ENCODE results near the gene ABHD2.

Gene ABHD2

GRCh38 chr15:89110060-89110459 is 21.8 kb downstream of the ABHD2 start:
- H3K4me3 ChIP-seq (ENCODE audit: insufficient read length, low read depth), result no peak overlapping the region
- no peaks in the 10 kb centered on the region for H3K27me3 ChIP-seq (ENCODE audit: insufficient read depth, insufficient read length)
- peaks cover 3% of the 10 kb centered on the region for H3K36me3 ChIP-seq (ENCODE audit: insufficient read depth, insufficient read length, low read length)
- no peak overlapping the region for H3K9ac ChIP-seq (ENCODE audit: insufficient read length, low read depth)
- DNase-seq (ENCODE audit: low read depth, low spot score), result no peak
- H3K9me3 ChIP-seq (ENCODE audit: insufficient read depth, low read length), result no peaks in the 10 kb centered on the region
- H3K4me1 ChIP-seq (ENCODE audit: insufficient read depth, insufficient read length), result no peaks in the 10 kb centered on the region
- TF ChIP-seq ZNF274 (IDR thresholded peaks at IDR 0.05; ENCODE audit: low read depth, low read length) (no peak), YY1 (IDR thresholded peaks at IDR 0.05; ENCODE audit: insufficient read depth, insufficient read length) (no peak), SUZ12 (IDR thresholded peaks at IDR 0.05; ENCODE audit: extremely low read depth, insufficient read depth, insufficient read length) (no peak)

GRCh38 chr15:89111352-89111751 is 23.1 kb downstream of the ABHD2 start:
- peaks cover 6% of the 10 kb centered on the region for H3K36me3 ChIP-seq (ENCODE audit: insufficient read depth, insufficient read length, low read length)
- H3K4me1 ChIP-seq (ENCODE audit: insufficient read depth, insufficient read length), result no peaks in the 10 kb centered on the region
- no peaks in the 10 kb centered on the region for H3K27me3 ChIP-seq (ENCODE audit: insufficient read depth, insufficient read length)
- no peak for TF ChIP-seq SUZ12 (IDR thresholded peaks at IDR 0.05; ENCODE audit: extremely low read depth, insufficient read depth, insufficient read length)
- no peak for TF ChIP-seq ZNF274 (IDR thresholded peaks at IDR 0.05; ENCODE audit: low read depth, low read length)
- no peak for TF ChIP-seq YY1 (IDR thresholded peaks at IDR 0.05; ENCODE audit: insufficient read depth, insufficient read length)
- H3K4me3 ChIP-seq (ENCODE audit: insufficient read length, low read depth), result no peak overlapping the region
- H3K9ac ChIP-seq (ENCODE audit: insufficient read length, low read depth), result no peak overlapping the region
- H3K9me3 ChIP-seq (ENCODE audit: insufficient read depth, low read length), result no peaks in the 10 kb centered on the region
- no peak for DNase-seq (ENCODE audit: low read depth, low spot score)

- DNase-seq (ENCODE audit: low read depth, low spot score), result no peak
- Histone ChIP-seq H3K36me3 (ENCODE audit: insufficient read depth, insufficient read length, low read length) (peaks cover 9% of the 10 kb centered on the region), H3K27me3 (ENCODE audit: insufficient read depth, insufficient read length) (no peaks in the 10 kb centered on the region), H3K4me3 (ENCODE audit: insufficient read length, low read depth) (no peak overlapping the region), H3K4me1 (ENCODE audit: insufficient read depth, insufficient read length) (no peaks in the 10 kb centered on the region), H3K9me3 (ENCODE audit: insufficient read depth, low read length) (no peaks in the 10 kb centered on the region), H3K9ac (ENCODE audit: insufficient read length, low read depth) (no peak overlapping the region)
- TF ChIP-seq SUZ12 (IDR thresholded peaks at IDR 0.05; ENCODE audit: extremely low read depth, insufficient read depth, insufficient read length) (no peak), ZNF274 (IDR thresholded peaks at IDR 0.05; ENCODE audit: low read depth, low read length) (no peak), YY1 (IDR thresholded peaks at IDR 0.05; ENCODE audit: insufficient read depth, insufficient read length) (no peak)
These were observed 23.7 kb downstream of the ABHD2 start for GRCh38 chr15:89111961-89112340.

- Histone ChIP-seq H3K4me1 (ENCODE audit: insufficient read depth, insufficient read length) (no peaks in the 10 kb centered on the region), H3K27me3 (ENCODE audit: insufficient read depth, insufficient read length) (no peaks in the 10 kb centered on the region), H3K9me3 (ENCODE audit: insufficient read depth, low read length) (no peaks in the 10 kb centered on the region), H3K9ac (ENCODE audit: insufficient read length, low read depth) (no peak overlapping the region), H3K4me3 (ENCODE audit: insufficient read length, low read depth) (no peak overlapping the region), H3K36me3 (ENCODE audit: insufficient read depth, insufficient read length, low read length) (peaks cover 9% of the 10 kb centered on the region)
- no peak for DNase-seq (ENCODE audit: low read depth, low spot score)
- TF ChIP-seq ZNF274 (IDR thresholded peaks at IDR 0.05; ENCODE audit: low read depth, low read length) (no peak), SUZ12 (IDR thresholded peaks at IDR 0.05; ENCODE audit: extremely low read depth, insufficient read depth, insufficient read length) (no peak), YY1 (IDR thresholded peaks at IDR 0.05; ENCODE audit: insufficient read depth, insufficient read length) (no peak)
These were observed 24.2 kb downstream of the ABHD2 start for GRCh38 chr15:89112341-89112971.

- TF ChIP-seq SUZ12 (IDR thresholded peaks at IDR 0.05; ENCODE audit: extremely low read depth, insufficient read depth, insufficient read length), result no peak
- no peak for TF ChIP-seq ZNF274 (IDR thresholded peaks at IDR 0.05; ENCODE audit: low read depth, low read length)
- no peak for TF ChIP-seq YY1 (IDR thresholded peaks at IDR 0.05; ENCODE audit: insufficient read depth, insufficient read length)
- H3K4me3 ChIP-seq (ENCODE audit: insufficient read length, low read depth), result no peak overlapping the region
- H3K27me3 ChIP-seq (ENCODE audit: insufficient read depth, insufficient read length), result no peaks in the 10 kb centered on the region
- H3K4me1 ChIP-seq (ENCODE audit: insufficient read depth, insufficient read length), result no peaks in the 10 kb centered on the region
- H3K36me3 ChIP-seq (ENCODE audit: insufficient read depth, insufficient read length, low read length), result peaks cover 9% of the 10 kb centered on the region
- H3K9ac ChIP-seq (ENCODE audit: insufficient read length, low read depth), result no peak overlapping the region
- no peak for DNase-seq (ENCODE audit: low read depth, low spot score)
- no peaks in the 10 kb centered on the region for H3K9me3 ChIP-seq (ENCODE audit: insufficient read depth, low read length)
These were observed 25.2 kb downstream of the ABHD2 start for GRCh38 chr15:89113296-89114024.

- DNase-seq (ENCODE audit: low read depth, low spot score), result no peak
- Histone ChIP-seq H3K27me3 (ENCODE audit: insufficient read depth, insufficient read length) (no peaks in the 10 kb centered on the region), H3K9me3 (ENCODE audit: insufficient read depth, low read length) (no peaks in the 10 kb centered on the region), H3K9ac (ENCODE audit: insufficient read length, low read depth) (no peak overlapping the region), H3K36me3 (ENCODE audit: insufficient read depth, insufficient read length, low read length) (peaks cover 17% of the 10 kb centered on the region), H3K4me1 (ENCODE audit: insufficient read depth, insufficient read length) (no peaks in the 10 kb centered on the region), H3K4me3 (ENCODE audit: insufficient read length, low read depth) (no peak overlapping the region)
- TF ChIP-seq SUZ12 (IDR thresholded peaks at IDR 0.05; ENCODE audit: extremely low read depth, insufficient read depth, insufficient read length) (no peak), YY1 (IDR thresholded peaks at IDR 0.05; ENCODE audit: insufficient read depth, insufficient read length) (no peak), ZNF274 (IDR thresholded peaks at IDR 0.05; ENCODE audit: low read depth, low read length) (no peak)
These were observed 26.7 kb downstream of the ABHD2 start for GRCh38 chr15:89114990-89115389.

- H3K27me3 ChIP-seq (ENCODE audit: insufficient read depth, insufficient read length), result no peaks in the 10 kb centered on the region
- TF ChIP-seq YY1 (IDR thresholded peaks at IDR 0.05; ENCODE audit: insufficient read depth, insufficient read length) (no peak), SUZ12 (IDR thresholded peaks at IDR 0.05; ENCODE audit: extremely low read depth, insufficient read depth, insufficient read length) (no peak), ZNF274 (IDR thresholded peaks at IDR 0.05; ENCODE audit: low read depth, low read length) (no peak)
- H3K9ac ChIP-seq (ENCODE audit: insufficient read length, low read depth), result no peak overlapping the region
- no peak for DNase-seq (ENCODE audit: low read depth, low spot score)
- H3K36me3 ChIP-seq (ENCODE audit: insufficient read depth, insufficient read length, low read length), result peaks cover 17% of the 10 kb centered on the region
- no peak overlapping the region for H3K4me3 ChIP-seq (ENCODE audit: insufficient read length, low read depth)
- no peaks in the 10 kb centered on the region for H3K4me1 ChIP-seq (ENCODE audit: insufficient read depth, insufficient read length)
- H3K9me3 ChIP-seq (ENCODE audit: insufficient read depth, low read length), result no peaks in the 10 kb centered on the region
These were observed 27.3 kb downstream of the ABHD2 start for GRCh38 chr15:89115547-89115946.

Data from NT2/D1 (cell line).